GM23338 (cell line): ENCODE data around the gene IFITM1. TPM values are rescaled to one million over a fixed set of nuclear protein-coding genes. Genes with fewer than 3 reads are reported as not detected.

Source experiments
- ATAC-seq: fragments of 200-7000 bp; cut with Tn5 transposase; 3 replicates; pipeline ENCODE4 v1.9.1; 2020
- DNase-seq: peaks from one replicate; pipeline ENCODE4 v3.0.0-alpha.2; 2015; ENCODE audit warnings: low spot score
- H2AFZ ChIP-seq: fragments of 200-600 bp; sonication (generic); 2 replicates; pipeline ENCODE4 v1.8.0; 2016; ENCODE audit warnings: antibody characterized with exemption, mild to moderate bottlenecking, moderate library complexity
- H3F3A ChIP-seq: fragments of 200-600 bp; sonication (generic); replicated peaks from 2 replicates; pipeline ENCODE4 v1.8.0; 2017; ENCODE audit warnings: antibody characterized with exemption, mixed run types, low read depth
- H3K27ac ChIP-seq: fragments of 200-600 bp; sonication (generic); 2 replicates; pipeline ENCODE4 v1.6.1; 2016; ENCODE audit warnings: low read depth
- H3K27me3 ChIP-seq: fragments of 200-600 bp; sonication (generic); 2 replicates; pipeline ENCODE4 v1.8.0; 2016; ENCODE audit warnings: mild to moderate bottlenecking, mixed run types, moderate library complexity; ENCODE audit not compliant: insufficient read depth
- H3K36me3 ChIP-seq: fragments of 200-600 bp; sonication (generic); 2 replicates; pipeline ENCODE4 v1.8.0; 2016; ENCODE audit warnings: mild to moderate bottlenecking; ENCODE audit not compliant: insufficient read depth
- H3K4me1 ChIP-seq: fragments of 200-600 bp; sonication (generic); 2 replicates; pipeline ENCODE4 v1.8.0; 2016; ENCODE audit warnings: mild to moderate bottlenecking, moderate library complexity; ENCODE audit not compliant: insufficient read depth
- H3K4me2 ChIP-seq: fragments of 200-600 bp; sonication (generic); 2 replicates; pipeline ENCODE4 v1.7.1; 2017; ENCODE audit warnings: mixed run types
- H3K4me3 ChIP-seq: fragments of 200-600 bp; sonication (generic); 2 replicates; pipeline ENCODE4 v1.6.1; 2016; ENCODE audit warnings: mixed run types
- H3K79me2 ChIP-seq: fragments of 200-600 bp; sonication (generic); replicated peaks from 2 replicates; pipeline ENCODE4 v1.8.0; 2017; ENCODE audit warnings: mild to moderate bottlenecking; ENCODE audit not compliant: insufficient read depth
- H3K9me2 ChIP-seq: fragments of 200-600 bp; sonication (generic); 2 replicates; pipeline ENCODE4 v1.8.0; 2017; ENCODE audit not compliant: insufficient read depth
- H4K20me1 ChIP-seq: fragments of 200-600 bp; sonication (generic); replicated peaks from 2 replicates; pipeline ENCODE4 v1.8.0; 2017; ENCODE audit warnings: mild to moderate bottlenecking; ENCODE audit not compliant: insufficient read depth
- H3K27ac Mint-ChIP-seq: 2 replicates; pipeline ENCODE4 v1.8.0; 2020; ENCODE audit warnings: inconsistent platforms, mild to moderate bottlenecking, moderate library complexity, mixed read lengths
- H3K27me3 Mint-ChIP-seq: 3 replicates; pipeline ENCODE4 v1.8.0; 2022; ENCODE audit warnings: low read depth, mild to moderate bottlenecking, moderate library complexity, mixed read lengths, inconsistent platforms; ENCODE audit not compliant: insufficient read depth, poor library complexity
- H3K36me3 Mint-ChIP-seq: 3 replicates; pipeline ENCODE4 v1.8.0; 2021; ENCODE audit warnings: low read depth, mild to moderate bottlenecking, inconsistent platforms, moderate library complexity, mixed read lengths
- H3K4me1 Mint-ChIP-seq: 3 replicates; pipeline ENCODE4 v1.8.0; 2020; ENCODE audit warnings: mild to moderate bottlenecking, inconsistent platforms, mixed read lengths
- H3K4me3 Mint-ChIP-seq: 3 replicates; pipeline ENCODE4 v1.8.0; 2021; ENCODE audit warnings: moderate library complexity, mild to moderate bottlenecking, inconsistent platforms, mixed read lengths
- H3K9me3 Mint-ChIP-seq: 3 replicates; pipeline ENCODE4 v1.8.0; 2020; ENCODE audit warnings: moderate library complexity, mild to moderate bottlenecking, inconsistent platforms, mixed read lengths
- CREB1 ChIP-seq: fragments of 250-450 bp; sonication (Bioruptor Pico); IDR thresholded peaks from 2 replicates; pipeline ENCODE4 v1.5.0; 2020; ENCODE audit warnings: low read depth, mild to moderate bottlenecking, moderate library complexity
- ETS1 ChIP-seq: IDR thresholded peaks from 2 replicates; pipeline ENCODE4 v1.6.1; 2016; ENCODE audit warnings: antibody characterized with exemption
- EZH2 ChIP-seq: fragments of 200-600 bp; sonication (generic); IDR thresholded peaks from one replicate; pipeline ENCODE4 v1.8.0; 2017; ENCODE audit warnings: antibody characterized with exemption, mild to moderate bottlenecking, low read depth; ENCODE audit not compliant: unreplicated experiment
- EZH2phosphoT487 ChIP-seq: fragments of 200-600 bp; sonication (generic); IDR thresholded peaks from one replicate; pipeline ENCODE4 v1.8.1; 2018; ENCODE audit warnings: antibody characterized with exemption; ENCODE audit not compliant: unreplicated experiment
- NANOG ChIP-seq: IDR thresholded peaks from 2 replicates; pipeline ENCODE4 v1.6.1; 2016; ENCODE audit warnings: antibody characterized with exemption, borderline replicate concordance
- POLR2AphosphoS5 ChIP-seq: IDR thresholded peaks from 2 replicates; pipeline ENCODE4 v1.6.1; 2016; ENCODE audit warnings: antibody characterized with exemption, low read depth
- REST ChIP-seq: IDR thresholded peaks from one replicate; pipeline ENCODE4 v1.6.1; 2018; ENCODE audit warnings: antibody characterized with exemption; ENCODE audit not compliant: unreplicated experiment
- STAT1 ChIP-seq: IDR thresholded peaks from one replicate; pipeline ENCODE4 v1.6.1; 2016; ENCODE audit warnings: antibody characterized with exemption; ENCODE audit not compliant: unreplicated experiment
- ZNF114 ChIP-seq: fragments of 250-450 bp; sonication (Bioruptor Pico); IDR thresholded peaks from 2 replicates; pipeline ENCODE4 v1.5.0; 2020; ENCODE audit warnings: mild to moderate bottlenecking, moderate library complexity
- ZNF331 ChIP-seq: fragments of 250-450 bp; sonication (Bioruptor Pico); IDR thresholded peaks from 2 replicates; pipeline ENCODE4 v1.5.0; 2020; ENCODE audit warnings: low read depth, mild to moderate bottlenecking, moderate library complexity
- ZNF462 ChIP-seq: fragments of 250-450 bp; sonication (Bioruptor Pico); IDR thresholded peaks from 2 replicates; pipeline ENCODE4 v1.5.0; 2020; ENCODE audit warnings: mild to moderate bottlenecking, moderate library complexity
- polyA plus RNA-seq: library from polyadenylated mRNA; unstranded; fragments of >200 nt; fragmentation: Nextera tagmentation; extraction: Ambion mirVana; gene quantifications from 2 replicates; pipeline ENCODE4 v1.2.1, GENCODE V29; 2016
- total RNA-seq: library from RNA; depleted of rRNA; stranded (reverse); fragments of >200 nt; shearing (Covaris generic); gene quantifications from 2 replicates; pipeline ENCODE4 v1.2.3, GENCODE V29; 2014

Gene IFITM1
- total and polyA plus RNA-seq, 2 experiments from 2014 or later: 396 to 1,194 TPM

- TF ChIP-seq NANOG: no peak
- H3K4me3 ChIP-seq: no peak overlapping the region
- H3K9me2 ChIP-seq: no peaks in the 10 kb centered on the region
- H3K27me3 ChIP-seq: no peaks in the 10 kb centered on the region
- H3K9me3 Mint-ChIP-seq: peaks cover 7% of the 10 kb centered on the region; the same call in 2 of the 3 replicates
- peaks cover 61% of the 10 kb centered on the region for H3K4me1 ChIP-seq
- H4K20me1 ChIP-seq: no peaks in the 10 kb centered on the region
- H3K36me3 ChIP-seq: no peaks in the 10 kb centered on the region
- peaks cover 26% of the 10 kb centered on the region for H3F3A ChIP-seq
- H3K79me2 ChIP-seq: no peaks in the 10 kb centered on the region
- no peak overlapping the region for H3K27ac ChIP-seq
- peaks cover 55% of the 10 kb centered on the region for H3K4me1 Mint-ChIP-seq
- no peak overlapping the region for H3K4me3 Mint-ChIP-seq
- DNase-seq (no peak), ATAC-seq (no peak)
- H3K27me3 Mint-ChIP-seq: peaks cover 36% of the 10 kb centered on the region
- H3K27ac Mint-ChIP-seq: no peak overlapping the region
- 0 out of 2 replicates have a peak overlapping the region, but pooled peaks have one; percentile 37 for H3K4me2 ChIP-seq
- H3K36me3 Mint-ChIP-seq: peaks cover 10% of the 10 kb centered on the region; the same call in 2 of the 3 replicates
- H2AFZ ChIP-seq: no peak overlapping the region
Measured at GRCh38 chr11:303363-303762, 10.5 kb upstream of the IFITM1 start.

- H3K4me3 Mint-ChIP-seq: no peak overlapping the region
- no peak overlapping the region; the same call in 1 of the 2 replicates for H3K27ac Mint-ChIP-seq
- H4K20me1 ChIP-seq: no peaks in the 10 kb centered on the region
- TF ChIP-seq ZNF114 (CRISPR knock-in tag) (no peak), CREB1 (CRISPR knock-in tag) (no peak), ZNF331 (CRISPR knock-in tag) (no peak), REST (no peak), ZNF462 (CRISPR knock-in tag) (no peak), EZH2 (no peak), EZH2phosphoT487 (no peak), ETS1 (no peak), STAT1 (no peak), POLR2AphosphoS5 (no peak)
Measured at GRCh38 chr11:304061-304506, 9.8 kb upstream of the IFITM1 start.

More at GRCh38 chr11:304061-304506, 9.8 kb upstream of the IFITM1 start:
- DNase-seq (no peak), ATAC-seq (no peak)
- Histone ChIP-seq H3K4me3 (no peak overlapping the region), H2AFZ (no peak overlapping the region), H3K27me3 (no peaks in the 10 kb centered on the region), H3K4me2 (peak overlapping the region; percentile 12; the same call in 1 of the 2 replicates), H3K4me1 (peaks cover 68% of the 10 kb centered on the region), H3K9me2 (no peaks in the 10 kb centered on the region), H3K36me3 (no peaks in the 10 kb centered on the region), H3K79me2 (peaks cover 2% of the 10 kb centered on the region), H3F3A (peaks cover 27% of the 10 kb centered on the region), H3K27ac (peak overlapping the region; percentile 96)
- H3K36me3 Mint-ChIP-seq: peaks cover 10% of the 10 kb centered on the region
- H3K9me3 Mint-ChIP-seq: peaks cover 7% of the 10 kb centered on the region; the same call in 2 of the 3 replicates
- peaks cover 39% of the 10 kb centered on the region for H3K27me3 Mint-ChIP-seq
- H3K4me1 Mint-ChIP-seq: peaks cover 62% of the 10 kb centered on the region
